BJ (cell line): ENCODE measurements around the gene FAU. TPM values are rescaled to one million over a fixed set of nuclear protein-coding genes. Genes with fewer than 3 reads are reported as not detected.

Experiments
- CTCF ChIA-PET: fragments of 350-600 bp; formaldehyde crosslinking; extraction: SDS; loops from one replicate; lab custom pipeline; 2021; ENCODE audit warnings: antibody characterized with exemption, inconsistent platforms; lab: Yijun Ruan, JAX
- POLR2A ChIA-PET: fragments of 300-600 bp; sonication (Branson Sonifier 250); formaldehyde crosslinking; extraction: SDS; loops from one replicate; lab custom pipeline; 2021; ENCODE audit warnings: antibody characterized with exemption; lab: Charles Lee
- DNase-seq: peaks from one replicate; pipeline ENCODE4 v3.0.0-alpha.2; 2011; ENCODE audit warnings: low read depth
- H3K27me3 ChIP-seq: 2 replicates; pipeline ENCODE4 v1.6.0; 2011; ENCODE audit warnings: low read length; ENCODE audit not compliant: control insufficient read depth, insufficient read depth
- H3K36me3 ChIP-seq: 2 replicates; pipeline ENCODE4 v1.5.1; 2011; ENCODE audit warnings: low read length; ENCODE audit not compliant: control insufficient read depth, insufficient read depth
- H3K4me3 ChIP-seq: 2 replicates; pipeline ENCODE4 v1.5.1; 2011; ENCODE audit warnings: low read depth, mild to moderate bottlenecking, control low read depth, low read length
- polyA minus RNA-seq: library from RNA; depleted of rRNA, polyadenylated mRNA; stranded (reverse); fragments of >200 nt; gene quantifications from 2 replicates; pipeline ENCODE4 v1.2.3, GENCODE V29; 2011; rRNA and poly(A)+ RNA removed
- polyA plus RNA-seq: library from polyadenylated mRNA; depleted of rRNA; stranded (reverse); fragments of >200 nt; gene quantifications from 2 replicates; pipeline ENCODE4 v1.2.3, GENCODE V29; 2011; rRNA removed
- TF ChIP-seq, protein P1 (sequence below): IDR thresholded peaks from 2 replicates; pipeline ENCODE4 v1.5.1; 2011; ENCODE audit warnings: low read depth, mild to moderate bottlenecking, control low read depth, inconsistent platforms, low read length, moderate library complexity; ENCODE audit not compliant: insufficient read depth

The FAU gene
- polyA plus RNA-seq, result 474 and 610 TPM in 2 replicates
- 135 and 210 TPM in 2 replicates for polyA minus RNA-seq

DNA sequence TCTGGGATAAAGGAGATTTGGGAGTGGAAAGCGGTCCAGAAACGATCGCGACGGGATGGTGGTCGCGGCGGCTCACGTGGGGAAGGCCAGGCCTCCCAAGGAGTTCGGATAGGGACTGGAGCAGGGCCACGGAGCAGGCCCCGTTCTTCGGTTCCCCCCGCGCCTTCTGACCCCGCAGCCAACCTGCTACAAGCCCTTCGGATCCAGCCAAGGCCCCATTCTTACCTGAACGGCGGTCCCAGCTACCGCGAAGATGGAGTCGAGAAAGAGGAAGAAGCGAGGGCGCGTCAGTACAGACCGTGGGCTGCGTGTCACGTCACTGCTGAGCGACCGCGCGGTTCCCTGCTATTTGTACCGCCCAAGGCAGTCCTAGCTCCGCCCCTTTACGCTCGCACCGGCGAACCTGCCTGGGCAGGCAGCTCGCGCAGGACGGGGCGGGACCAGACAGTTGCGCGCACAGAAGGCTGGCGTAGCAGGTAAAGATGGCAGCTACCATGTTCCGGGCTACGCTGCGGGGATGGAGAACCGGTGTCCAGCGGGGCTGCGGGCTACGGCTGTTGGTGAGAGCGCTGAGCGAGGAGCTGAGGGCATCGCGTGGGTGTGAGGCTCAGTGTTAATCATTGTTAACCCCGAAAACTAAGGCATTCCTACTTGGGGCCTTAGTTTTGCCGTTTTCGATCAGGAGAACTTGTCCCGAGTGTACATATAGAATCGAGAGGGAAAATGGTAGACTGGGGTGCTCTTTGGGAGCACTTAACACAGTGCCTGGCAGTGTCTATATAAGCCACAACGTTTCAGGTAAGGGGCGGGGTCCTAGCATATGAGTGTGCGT is at the start of gene FAU, which contains the start of gene MRPL49:
TSS of gene FAU (minus strand) at position 270 of the 832 bp plus-strand sequence. CDS start 321 bp downstream, outside the sequence.
TSS of gene MRPL49 (plus strand) at position 457 of the 832 bp plus-strand sequence. CDS start at position 483, 26 bp downstream.
- no peaks in the 10 kb centered on the region for H3K27me3 ChIP-seq
- ChIA-PET POLR2A (interaction anchor here (0.6 to 1.2 kb wide), 7 partner anchors 9 to 192 kb away, joined by 3 to 13 read pairs (median 3); partner anchors contain the start of genes CDC42EP2 and TM7SF2), CTCF (interaction anchor here (0.7 to 2.0 kb wide), 8 partner anchors 8 to 203 kb away, joined by 3 to 21 read pairs (median 3); partner anchors contain the start of genes ARL2 and TM7SF2)
- DNase-seq, result peak; percentile 86
- TF ChIP-seq, protein P1, sequence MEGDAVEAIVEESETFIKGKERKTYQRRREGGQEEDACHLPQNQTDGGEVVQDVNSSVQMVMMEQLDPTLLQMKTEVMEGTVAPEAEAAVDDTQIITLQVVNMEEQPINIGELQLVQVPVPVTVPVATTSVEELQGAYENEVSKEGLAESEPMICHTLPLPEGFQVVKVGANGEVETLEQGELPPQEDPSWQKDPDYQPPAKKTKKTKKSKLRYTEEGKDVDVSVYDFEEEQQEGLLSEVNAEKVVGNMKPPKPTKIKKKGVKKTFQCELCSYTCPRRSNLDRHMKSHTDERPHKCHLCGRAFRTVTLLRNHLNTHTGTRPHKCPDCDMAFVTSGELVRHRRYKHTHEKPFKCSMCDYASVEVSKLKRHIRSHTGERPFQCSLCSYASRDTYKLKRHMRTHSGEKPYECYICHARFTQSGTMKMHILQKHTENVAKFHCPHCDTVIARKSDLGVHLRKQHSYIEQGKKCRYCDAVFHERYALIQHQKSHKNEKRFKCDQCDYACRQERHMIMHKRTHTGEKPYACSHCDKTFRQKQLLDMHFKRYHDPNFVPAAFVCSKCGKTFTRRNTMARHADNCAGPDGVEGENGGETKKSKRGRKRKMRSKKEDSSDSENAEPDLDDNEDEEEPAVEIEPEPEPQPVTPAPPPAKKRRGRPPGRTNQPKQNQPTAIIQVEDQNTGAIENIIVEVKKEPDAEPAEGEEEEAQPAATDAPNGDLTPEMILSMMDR, result no peak
- peaks cover 16% of the 10 kb centered on the region for H3K36me3 ChIP-seq
- peak within 1 kb of the TSS; percentile 55 for H3K4me3 ChIP-seq

DNA sequence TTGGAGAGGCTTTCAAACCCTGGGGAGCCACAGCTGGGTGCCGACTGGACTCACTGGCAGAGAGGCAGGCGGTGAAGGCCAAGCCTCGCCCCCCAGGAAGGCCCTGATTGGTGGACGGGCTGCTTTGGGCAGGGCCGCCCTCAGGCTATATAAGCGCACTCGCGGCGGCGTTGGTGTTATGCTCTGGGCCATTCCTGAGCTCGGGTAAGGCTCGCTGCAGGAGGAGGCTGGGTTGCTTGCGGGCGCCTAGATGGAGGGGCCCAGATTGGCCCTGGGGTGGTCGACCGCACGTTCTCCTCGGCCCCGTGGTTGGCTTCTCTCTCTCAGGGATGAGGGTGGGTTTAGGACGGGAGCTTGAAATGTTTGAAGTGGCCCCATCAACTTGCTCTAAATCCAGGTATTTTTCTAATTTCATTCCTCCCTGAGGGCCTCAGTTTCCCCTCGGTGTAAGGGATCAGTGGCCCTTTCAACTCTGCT is 48.2 kb upstream of the FAU start, which contains the start of gene SPDYC:
TSS of gene SPDYC (plus strand) at position 176 of the 477 bp plus-strand sequence. CDS start 1,125 bp downstream, outside the sequence.
- no peaks in the 10 kb centered on the region for H3K36me3 ChIP-seq
- TF ChIP-seq, protein P1, result no peak
- no peaks in the 10 kb centered on the region for H3K27me3 ChIP-seq
- no peak within 1 kb of the TSS for H3K4me3 ChIP-seq
- ChIA-PET POLR2A (no interaction called here), CTCF (interaction anchor here (2.3 kb wide), 1 partner anchor 11 kb away, joined by 14 read pairs; the partner anchor contains the start of gene CAPN1)
- DNase-seq, result no peak

DNA sequence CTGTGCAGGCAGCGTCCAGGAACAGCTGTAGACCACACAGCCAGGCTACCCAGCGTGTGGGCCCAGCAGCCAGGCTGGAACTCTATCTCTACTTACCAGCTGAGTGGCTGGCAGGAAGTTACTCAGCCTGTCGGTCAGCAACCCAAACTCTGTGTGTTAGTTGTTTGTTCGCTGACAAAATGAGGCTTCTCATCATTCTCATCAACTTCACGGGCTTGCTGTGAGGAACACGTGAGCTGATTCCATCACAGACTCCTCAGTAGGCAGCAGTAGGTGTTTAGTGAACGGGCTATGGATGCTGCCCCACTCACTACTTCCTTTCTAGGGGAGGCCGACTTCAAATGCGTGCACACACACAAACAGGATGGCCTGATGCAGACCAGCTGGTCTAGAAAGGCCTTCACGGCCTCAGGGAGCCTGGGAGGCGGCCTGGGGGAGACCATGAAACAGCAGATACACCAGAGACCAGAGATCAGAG is 47.3 kb upstream of the FAU start:
- TF ChIP-seq, protein P1, result no peak
- CTCF ChIA-PET, result interaction anchor here (0.8 to 2.3 kb wide), 3 partner anchors 12 to 52 kb away, joined by 3 to 14 read pairs (median 3); partner anchors contain the start of genes CAPN1 and ZNHIT2

DNA sequence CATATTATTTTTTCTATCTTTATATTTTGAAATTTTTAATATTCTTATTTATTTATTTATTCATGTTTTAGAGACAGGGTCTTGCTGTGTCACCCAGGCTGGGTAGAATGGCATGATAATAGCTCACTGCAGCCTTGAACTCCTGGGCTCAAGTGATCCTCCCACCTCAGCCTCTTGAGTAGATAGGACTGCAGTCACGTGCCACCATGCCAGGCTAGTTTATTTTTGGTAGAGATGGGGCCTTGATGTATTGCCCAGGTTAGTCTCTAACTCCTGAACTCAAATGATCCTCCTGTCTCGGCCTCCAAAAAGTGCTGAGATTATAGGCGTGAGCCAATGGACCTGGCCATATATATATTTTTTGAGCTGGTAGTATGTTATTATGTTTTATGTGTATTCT is 45.7 kb upstream of the FAU start:
- CTCF ChIA-PET, result no interaction called here
- no peak for DNase-seq
- POLR2A ChIA-PET, result no interaction called here
- no peak overlapping the region for H3K4me3 ChIP-seq
- TF ChIP-seq, protein P1, result no peak
- H3K36me3 ChIP-seq, result no peaks in the 10 kb centered on the region
- H3K27me3 ChIP-seq, result no peaks in the 10 kb centered on the region

More for the DNA sequence above, 47.3 kb upstream of the FAU start:
- Histone ChIP-seq H3K4me3 (no peak overlapping the region), H3K27me3 (no peaks in the 10 kb centered on the region), H3K36me3 (no peaks in the 10 kb centered on the region)
- POLR2A ChIA-PET, result no interaction called here
- DNase-seq, result no peak
